A549 treated with AZD2906 at 1 μM for 4 hours (cell line): ENCODE measurements around the gene MTRF1L. TPM values are rescaled to one million over a fixed set of nuclear protein-coding genes. Genes with fewer than 3 reads are reported as not detected.

ENCODE experiments used
- total RNA-seq: library from RNA; stranded (reverse); fragments of 200-300 nt; extraction: Qiagen RNA extraction; gene quantifications from 5 replicates; pipeline ENCODE4 v1.2.3, GENCODE V29; 2022

Gene MTRF1L, protein sequence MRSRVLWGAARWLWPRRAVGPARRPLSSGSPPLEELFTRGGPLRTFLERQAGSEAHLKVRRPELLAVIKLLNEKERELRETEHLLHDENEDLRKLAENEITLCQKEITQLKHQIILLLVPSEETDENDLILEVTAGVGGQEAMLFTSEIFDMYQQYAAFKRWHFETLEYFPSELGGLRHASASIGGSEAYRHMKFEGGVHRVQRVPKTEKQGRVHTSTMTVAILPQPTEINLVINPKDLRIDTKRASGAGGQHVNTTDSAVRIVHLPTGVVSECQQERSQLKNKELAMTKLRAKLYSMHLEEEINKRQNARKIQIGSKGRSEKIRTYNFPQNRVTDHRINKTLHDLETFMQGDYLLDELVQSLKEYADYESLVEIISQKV
- total RNA-seq: 14.2 to 16.1 TPM (median 14.8 TPM) in 5 replicates

DNA sequence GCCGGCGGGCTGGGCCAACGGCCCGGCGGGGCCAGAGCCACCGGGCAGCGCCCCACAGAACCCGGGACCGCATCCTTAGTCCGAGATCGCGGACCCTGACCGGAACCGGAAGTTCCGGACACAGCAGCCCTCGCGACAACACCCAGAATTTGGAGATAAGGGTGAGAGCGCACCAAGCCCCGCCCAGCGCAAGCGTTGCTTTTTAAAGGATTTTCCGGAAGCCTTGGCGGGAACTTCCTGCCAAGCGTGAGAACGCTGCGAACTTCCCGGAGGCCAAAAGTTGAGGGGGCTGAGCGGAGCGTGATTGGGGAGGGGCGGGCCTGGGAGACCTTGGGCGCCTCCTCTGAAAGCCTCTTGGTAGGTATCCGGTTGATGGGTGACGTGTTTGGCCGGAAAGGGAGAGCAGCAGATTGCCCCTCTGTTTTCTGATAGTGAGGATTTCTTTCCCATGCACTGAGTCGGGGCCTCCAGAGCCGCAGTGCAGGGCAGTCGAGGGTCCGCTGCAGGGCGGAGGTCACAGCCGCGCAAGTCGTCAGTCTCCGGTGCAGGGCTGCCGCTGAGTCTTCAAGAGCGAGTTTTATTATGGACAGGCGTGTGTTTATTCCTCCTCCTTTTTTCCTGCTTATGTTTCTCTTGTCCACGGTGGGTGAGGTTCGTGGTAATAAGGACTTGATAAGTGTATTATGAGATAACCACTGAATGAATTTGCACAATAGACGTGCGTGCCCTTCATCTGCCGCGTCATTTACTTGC, at the start of gene MTRF1L:
MTRF1L (minus strand) TSS at position 97 of the 753 bp plus-strand sequence; CDS start at position 73, 24 bp downstream.

DNA sequence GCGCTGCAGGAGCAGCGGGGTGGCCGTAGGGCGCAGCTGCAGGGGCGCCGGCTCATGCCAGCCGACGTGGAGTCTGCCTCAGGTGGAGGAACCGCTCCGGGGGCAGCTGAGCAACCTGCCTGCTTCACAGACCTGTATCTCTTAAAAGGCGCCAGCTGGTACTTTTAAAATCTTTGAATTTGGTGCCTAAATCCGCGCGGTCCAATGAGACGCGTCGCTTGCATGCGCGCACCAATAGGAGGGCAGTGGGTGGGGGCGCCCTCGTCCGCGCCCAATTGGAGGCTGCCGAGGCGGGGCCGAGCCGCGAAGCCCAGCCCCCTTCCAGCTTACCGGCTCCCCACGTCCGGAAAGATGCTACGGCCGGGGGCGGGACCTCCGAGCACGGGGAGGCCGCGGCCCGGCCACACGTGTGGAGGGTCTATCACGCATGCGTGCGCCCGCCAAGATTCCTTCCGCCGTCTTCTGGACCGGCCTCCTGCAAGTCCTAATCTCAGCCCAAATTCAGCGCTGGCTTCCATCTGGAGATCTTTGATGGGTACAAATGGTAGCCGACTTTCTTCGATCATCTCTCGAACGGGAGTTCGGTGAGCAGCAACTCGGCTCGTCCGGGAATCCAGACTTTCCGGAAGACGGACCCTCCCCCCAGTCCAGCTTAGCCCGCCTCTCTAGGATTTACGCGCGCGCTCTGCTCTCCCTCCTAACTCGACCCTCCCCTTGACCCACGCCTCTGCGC, 19.4 kb downstream of the MTRF1L start, which contains the start of gene FBXO5:
FBXO5 (minus strand) TSS at position 138 of the 733 bp plus-strand sequence; CDS start at position 56, 82 bp downstream.

Other genes with a start within 250 kb of the MTRF1L start
- gene FBXO5, start 19.7 kb downstream of the MTRF1L start, total RNA-seq: 18.8 to 24.5 TPM (median 19.0 TPM) in 5 replicates
- gene RGS17, start 128.6 kb upstream of the MTRF1L start, total RNA-seq: 4.7 to 6.3 TPM (median 5.8 TPM) in 5 replicates